ENCODE results near the gene DENND6B. TPM values are rescaled to one million over a fixed set of nuclear protein-coding genes. Genes with fewer than 3 reads are reported as not detected.

The DENND6B gene
- total RNA-seq, 1 donor from 2014 or later, result 1.2 TPM

GRCh38 chr22:50363166-50363802, 36.5 kb upstream of the DENND6B start:
- H3K36me3 ChIP-seq, result peaks cover 14% of the 10 kb centered on the region
- no peak for TF ChIP-seq CTCF (IDR thresholded peaks at IDR 0.05; ENCODE audit: borderline replicate concordance)

GRCh38 chr22:50361688-50362087, 34.9 kb upstream of the DENND6B start:
- no peak for DNase-seq
- intact Hi-C loops (cut with micrococcal nuclease), result no loop called here
- Histone ChIP-seq H3K9me3 (replicated peaks) (no peaks in the 10 kb centered on the region), H3K27ac (replicated peaks) (no peak overlapping the region), H3K4me3 (no peak overlapping the region), H3K27me3 (ENCODE audit: low read depth) (no peaks in the 10 kb centered on the region), H3K36me3 (peaks cover 7% of the 10 kb centered on the region), H3K4me1 (peaks cover 29% of the 10 kb centered on the region)
- TF ChIP-seq CTCF (IDR thresholded peaks at IDR 0.05; ENCODE audit: borderline replicate concordance), result no peak

More at GRCh38 chr22:50363166-50363802, 36.5 kb upstream of the DENND6B start:
- H3K27ac ChIP-seq (replicated peaks), result no peak overlapping the region
- H3K27me3 ChIP-seq (ENCODE audit: low read depth), result no peaks in the 10 kb centered on the region
- peaks cover 34% of the 10 kb centered on the region for H3K4me1 ChIP-seq
- no peaks in the 10 kb centered on the region for H3K9me3 ChIP-seq (replicated peaks)
- intact Hi-C loops (cut with micrococcal nuclease), result no loop called here
- no peak overlapping the region for H3K4me3 ChIP-seq
- DNase-seq, result no peak

GRCh38 chr22:50361222-50361621, 34.4 kb upstream of the DENND6B start:
- Histone ChIP-seq H3K4me1 (peaks cover 25% of the 10 kb centered on the region), H3K27me3 (ENCODE audit: low read depth) (no peaks in the 10 kb centered on the region), H3K4me3 (no peak overlapping the region), H3K9me3 (replicated peaks) (no peaks in the 10 kb centered on the region), H3K27ac (replicated peaks) (no peak overlapping the region), H3K36me3 (peaks cover 7% of the 10 kb centered on the region)
- TF ChIP-seq CTCF (IDR thresholded peaks at IDR 0.05; ENCODE audit: borderline replicate concordance), result no peak
- intact Hi-C loops (cut with micrococcal nuclease), result no loop called here
- no peak for DNase-seq

GRCh38 chr22:50360578-50360977, 33.8 kb upstream of the DENND6B start:
- Histone ChIP-seq H3K9me3 (replicated peaks) (no peaks in the 10 kb centered on the region), H3K4me3 (no peak overlapping the region), H3K4me1 (peaks cover 18% of the 10 kb centered on the region), H3K27me3 (ENCODE audit: low read depth) (no peaks in the 10 kb centered on the region), H3K36me3 (peaks cover 7% of the 10 kb centered on the region), H3K27ac (replicated peaks) (no peak overlapping the region)
- DNase-seq, result no peak
- TF ChIP-seq CTCF (IDR thresholded peaks at IDR 0.05; ENCODE audit: borderline replicate concordance), result no peak
- intact Hi-C loops (cut with micrococcal nuclease), result no loop called here

- Histone ChIP-seq H3K36me3 (peaks cover 7% of the 10 kb centered on the region), H3K4me3 (no peak overlapping the region), H3K9me3 (replicated peaks) (no peaks in the 10 kb centered on the region), H3K27ac (replicated peaks) (no peak overlapping the region), H3K27me3 (ENCODE audit: low read depth) (no peaks in the 10 kb centered on the region), H3K4me1 (peaks cover 17% of the 10 kb centered on the region)
- intact Hi-C loops (cut with micrococcal nuclease), result no loop called here
- TF ChIP-seq CTCF (IDR thresholded peaks at IDR 0.05; ENCODE audit: borderline replicate concordance), result no peak
- DNase-seq, result no peak
These were observed 30.9 kb upstream of the DENND6B start for GRCh38 chr22:50357756-50358155.

All from left ventricle myocardium inferior (tissue), 1 donor.